Measurements from ENCODE around the gene DDX51.
"Not testable (repeated sequence)": the region's sequence is repeated elsewhere in the genome, so short reads cannot be mapped to it uniquely, and the experiment has no call there.

DDX51 gene

DNA sequence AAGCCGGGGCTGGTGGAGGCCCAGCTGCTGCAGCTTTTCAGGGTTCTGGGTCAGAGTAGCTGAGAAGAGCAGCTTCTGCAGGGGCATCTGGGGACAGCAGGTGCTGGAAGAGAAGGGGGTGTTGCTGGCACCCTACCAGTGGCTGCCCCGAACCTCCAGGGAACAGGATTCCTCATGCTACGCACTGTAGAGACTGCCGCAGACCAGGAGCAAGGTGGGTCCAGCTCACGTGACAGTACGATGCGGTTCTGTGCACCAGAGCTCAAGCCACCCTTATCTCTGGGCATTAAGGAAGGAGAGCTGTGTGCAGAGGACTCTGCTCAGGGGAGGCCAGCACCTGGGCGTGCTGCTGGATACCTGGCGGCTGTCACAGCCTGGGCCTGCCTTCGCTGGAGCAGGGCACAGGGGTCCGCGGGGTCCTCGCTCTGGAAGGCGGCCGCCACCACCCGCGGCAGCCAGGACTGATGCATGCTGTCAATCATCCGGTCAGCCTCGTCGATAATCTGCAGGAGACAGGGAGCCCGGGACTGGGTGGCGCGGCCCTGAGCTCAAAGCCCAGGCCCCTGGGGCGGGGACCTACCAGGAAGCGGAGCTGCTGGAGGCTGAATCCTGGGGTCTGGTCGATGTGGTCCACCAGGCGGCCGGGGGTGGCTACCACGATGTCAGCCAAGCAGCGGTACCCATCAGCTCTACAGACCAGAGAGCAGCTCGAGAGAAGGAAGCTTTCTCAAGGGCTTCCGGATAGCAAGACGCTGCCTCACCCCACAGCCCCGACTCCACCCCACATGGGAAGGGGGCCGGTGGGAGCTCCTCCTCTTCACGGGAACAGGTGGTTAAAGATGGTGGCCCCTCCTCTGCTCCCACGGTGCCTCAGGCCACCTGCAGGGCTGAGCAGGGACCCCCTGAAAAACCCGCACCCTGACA is 2.9 kb downstream of the DDX51 start:
- no peak for DNase-seq (ENCODE audit: low read depth)

DNA sequence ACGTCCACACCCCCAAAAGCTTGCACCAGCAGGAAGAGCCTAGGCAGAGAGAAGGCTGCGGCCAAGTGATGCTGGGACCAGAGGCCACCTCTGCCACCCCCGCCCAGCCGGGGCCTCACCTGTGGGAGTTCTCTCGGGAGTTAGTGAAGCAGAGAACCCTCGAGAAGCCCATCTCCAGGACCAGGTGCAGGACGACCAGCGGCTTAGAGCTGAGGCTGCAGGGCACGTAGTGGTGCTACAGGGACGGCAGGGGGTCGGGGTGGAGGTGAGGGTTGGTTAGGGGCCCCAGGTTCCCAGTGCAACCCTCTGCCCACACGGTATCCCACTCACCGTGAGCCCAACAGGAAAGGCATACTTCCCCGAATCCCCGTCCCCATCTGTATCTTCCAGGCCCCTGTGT is 3.6 kb downstream of the DDX51 start:
- no peak for DNase-seq (ENCODE audit: low read depth)

DNA sequence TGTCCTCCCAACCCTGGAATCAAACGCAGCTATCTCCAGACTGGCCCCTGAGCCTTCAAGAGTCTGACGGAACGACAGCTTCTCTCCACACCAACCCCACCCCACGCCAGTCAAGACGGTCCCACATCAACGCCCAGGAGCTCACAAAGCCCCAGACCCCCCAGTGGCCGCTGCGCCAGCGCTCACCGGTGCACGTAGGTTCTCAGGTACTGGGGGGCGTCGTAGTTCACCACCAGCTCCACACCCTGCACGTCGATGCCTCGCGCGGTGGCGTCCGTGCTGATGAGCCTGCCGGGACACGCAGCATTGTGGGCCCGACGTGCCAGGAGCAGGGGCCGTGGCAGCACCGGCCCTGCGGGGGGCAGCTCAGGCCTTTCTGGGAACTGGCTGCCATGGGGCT is 4.2 kb downstream of the DDX51 start:
- no peak for DNase-seq (ENCODE audit: low read depth)

DNA sequence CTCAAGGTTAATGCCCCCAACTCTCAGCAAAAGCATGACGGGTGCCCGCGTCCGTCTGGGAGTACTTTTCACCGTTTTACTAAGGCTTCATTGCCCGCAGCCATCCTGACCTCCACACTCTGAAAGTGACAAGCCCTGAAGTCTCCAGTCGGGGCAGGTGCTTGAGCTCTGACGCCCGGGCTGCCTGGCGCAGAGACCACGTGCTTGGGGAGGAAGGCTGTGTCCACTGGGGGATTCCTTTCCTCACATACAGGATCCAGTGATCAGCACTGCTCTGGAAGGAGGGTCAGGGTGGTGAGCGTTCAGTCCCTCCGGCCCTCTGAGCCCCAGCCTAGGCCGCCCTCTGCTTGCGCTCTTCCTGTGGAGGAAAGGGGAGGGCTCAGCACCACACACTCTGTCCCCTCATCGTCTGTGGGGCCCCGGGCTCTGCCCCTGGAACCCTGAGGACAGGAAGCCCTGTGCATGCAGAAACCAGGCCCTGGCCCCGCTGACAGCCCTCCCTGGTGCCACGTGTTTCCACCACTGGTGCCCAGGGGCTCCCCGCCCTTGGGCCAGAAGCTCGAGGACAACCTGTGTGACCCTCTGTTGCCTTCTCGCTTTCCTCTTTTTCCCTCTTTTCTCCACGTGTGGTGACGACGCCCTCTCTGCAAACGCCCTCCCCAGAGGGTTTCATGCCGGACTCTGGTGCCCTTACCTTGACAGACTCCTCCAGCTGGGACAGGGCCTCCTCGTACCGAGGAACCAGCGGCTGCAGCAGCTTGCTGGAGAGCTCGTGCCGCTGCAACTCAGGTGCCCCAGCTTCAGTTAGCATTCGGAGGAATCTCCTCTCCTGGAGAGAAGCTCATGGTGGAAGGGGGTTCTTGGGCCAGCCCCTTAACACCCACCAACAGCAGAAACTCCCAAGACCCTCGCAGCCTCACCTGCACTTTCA is 4.9 kb downstream of the DDX51 start:
- no peak for DNase-seq (ENCODE audit: low read depth)

DNA sequence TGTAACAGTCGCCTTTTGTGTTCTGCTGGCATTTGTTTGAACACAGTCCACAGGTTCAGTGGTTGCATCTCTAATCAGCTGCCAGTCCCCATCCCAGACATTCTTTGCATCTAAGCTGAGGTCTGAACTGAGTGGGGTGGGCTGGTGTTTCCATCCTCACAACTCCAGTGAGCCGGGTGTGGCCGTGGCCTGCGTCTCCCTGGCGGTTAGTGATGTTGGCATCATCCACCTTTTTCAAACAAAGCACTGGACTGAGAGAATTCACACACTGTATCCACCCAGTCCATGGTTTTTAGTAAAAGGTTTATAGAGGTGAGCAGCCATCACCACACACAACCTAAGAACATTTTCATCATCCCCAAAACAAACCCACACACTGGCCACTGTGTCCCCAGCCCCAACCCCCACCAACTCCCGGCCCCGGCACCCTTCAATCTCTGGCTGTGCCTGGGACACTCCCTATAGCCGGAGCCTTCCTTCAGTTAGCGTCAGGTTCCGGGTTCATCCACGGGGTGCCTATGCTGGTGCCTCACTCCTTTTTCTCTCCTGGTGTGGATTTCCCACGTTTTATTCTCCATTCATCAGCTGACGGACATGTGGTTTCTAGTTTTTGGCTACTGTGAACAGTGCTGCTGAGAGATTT is 6.5 kb downstream of the DDX51 start:
- no peak for DNase-seq (ENCODE audit: low read depth)

DNA sequence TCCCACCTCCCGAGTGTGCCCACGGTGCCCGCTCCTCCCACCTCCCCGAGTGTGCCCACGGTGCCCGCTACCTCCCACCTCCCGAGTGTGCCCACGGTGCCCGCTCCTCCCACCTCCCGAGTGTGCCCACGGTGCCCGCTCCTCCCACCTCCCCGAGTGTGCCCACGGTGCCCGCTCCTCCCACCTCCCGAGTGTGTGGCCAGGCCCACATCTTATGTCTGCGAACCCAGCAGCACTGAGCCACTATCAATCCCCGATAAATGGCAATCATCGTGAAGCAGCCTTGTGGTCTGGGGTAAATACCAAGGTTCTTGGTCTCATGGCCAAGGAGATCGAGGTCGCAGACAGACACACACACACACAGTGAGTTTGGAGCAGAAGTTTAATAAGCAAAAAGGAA is 7.9 kb downstream of the DDX51 start:
- DNase-seq (ENCODE audit: low read depth) = peak; percentile 10

DNA sequence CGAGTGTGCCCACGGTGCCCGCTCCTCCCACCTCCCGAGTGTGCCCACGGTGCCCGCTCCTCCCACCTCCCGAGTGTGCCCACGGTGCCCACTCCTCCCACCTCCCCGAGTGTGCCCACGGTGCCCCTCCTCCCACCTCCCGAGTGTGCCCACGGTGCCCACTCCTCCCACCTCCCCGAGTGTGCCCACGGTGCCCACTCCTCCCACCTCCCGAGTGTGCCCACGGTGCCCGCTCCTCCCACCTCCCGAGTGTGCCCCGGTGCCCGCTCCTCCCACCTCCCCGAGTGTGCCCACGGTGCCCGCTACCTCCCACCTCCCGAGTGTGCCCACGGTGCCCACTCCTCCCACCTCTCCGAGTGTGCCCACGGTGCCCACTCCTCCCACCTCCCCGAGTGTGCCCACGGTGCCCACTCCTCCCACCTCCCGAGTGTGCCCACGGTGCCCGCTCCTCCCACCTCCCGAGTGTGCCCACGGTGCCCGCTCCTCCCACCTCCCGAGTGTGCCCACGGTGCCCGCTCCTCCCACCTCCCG is 9.4 kb downstream of the DDX51 start:
- DNase-seq (ENCODE audit: low read depth) = not testable (repeated sequence)

DNA sequence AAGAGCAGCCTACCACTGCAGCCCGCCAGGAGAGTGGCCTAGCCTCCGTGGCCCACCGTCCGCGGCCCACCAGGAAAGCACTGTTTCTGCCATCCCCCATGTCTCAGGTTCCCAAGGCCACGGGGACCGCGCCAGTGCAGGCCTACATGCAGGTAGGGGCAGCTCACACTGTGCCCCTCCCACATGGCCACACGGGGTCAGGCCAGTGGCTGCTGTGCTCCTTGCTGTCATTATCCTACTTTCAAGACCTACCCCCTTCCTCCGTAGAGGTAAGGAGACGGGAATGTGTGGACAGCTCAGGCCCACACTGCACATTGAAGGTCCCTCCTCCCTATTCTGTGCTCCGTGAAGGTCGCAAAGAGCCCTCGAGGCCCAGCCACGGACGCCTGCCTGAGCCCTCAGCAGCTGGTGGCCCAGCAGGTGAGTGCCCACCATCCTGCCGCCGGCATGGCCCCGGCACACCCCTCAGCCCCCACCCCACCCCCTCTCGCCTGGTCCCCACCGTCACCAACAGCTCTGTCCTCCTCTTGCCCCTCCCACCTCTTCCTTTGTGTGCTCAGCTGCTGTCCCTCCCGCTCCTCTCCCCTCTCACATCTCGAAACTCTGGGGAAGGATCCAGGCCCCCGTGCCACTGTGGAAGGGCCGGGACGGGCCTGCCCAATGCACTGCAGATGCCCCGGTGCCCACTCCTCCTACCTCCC is 10.0 kb downstream of the DDX51 start:
- DNase-seq (ENCODE audit: low read depth) = no peak

DNA sequence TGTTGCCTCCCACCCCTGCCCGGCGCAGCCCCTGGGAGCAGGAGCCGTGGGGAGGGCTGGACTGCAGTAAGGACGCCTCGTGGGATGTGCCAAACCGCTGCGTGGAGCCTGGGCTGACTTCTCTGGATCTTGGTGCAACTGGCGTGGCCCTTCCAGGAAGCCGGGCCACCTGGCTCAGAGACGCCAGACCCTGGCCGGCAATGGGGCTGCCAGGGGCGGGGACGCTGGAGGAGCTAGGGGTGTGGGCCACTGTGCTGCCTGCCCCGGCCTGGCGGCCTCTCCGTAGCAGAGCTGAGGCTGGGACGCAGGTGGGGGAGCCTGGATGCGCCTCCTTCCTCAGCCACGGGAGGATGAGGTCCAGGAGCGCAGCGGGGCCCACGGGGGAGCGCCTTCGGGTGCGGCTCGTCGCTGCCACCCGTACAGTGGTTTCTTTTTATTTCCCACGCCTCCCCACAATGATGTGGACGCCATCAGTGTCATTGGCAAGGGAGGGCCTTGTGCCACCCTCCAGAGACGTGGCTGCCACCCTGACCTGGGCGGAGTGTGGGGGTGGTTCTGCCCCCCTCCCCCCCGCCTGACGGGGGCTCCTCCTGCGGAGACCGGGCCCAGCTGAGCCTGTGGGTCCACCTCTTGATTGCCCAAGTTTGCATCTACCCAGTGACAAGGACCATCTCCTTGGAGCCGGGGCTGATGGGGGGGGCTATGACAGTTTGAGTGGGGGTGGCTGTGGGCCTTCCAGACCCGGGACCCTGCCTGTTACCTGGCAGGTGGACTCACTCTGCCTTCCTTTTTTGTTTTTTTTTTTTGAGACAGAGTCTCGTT is 11.3 kb downstream of the DDX51 start:
- DNase-seq (ENCODE audit: low read depth) = no peak

DNA sequence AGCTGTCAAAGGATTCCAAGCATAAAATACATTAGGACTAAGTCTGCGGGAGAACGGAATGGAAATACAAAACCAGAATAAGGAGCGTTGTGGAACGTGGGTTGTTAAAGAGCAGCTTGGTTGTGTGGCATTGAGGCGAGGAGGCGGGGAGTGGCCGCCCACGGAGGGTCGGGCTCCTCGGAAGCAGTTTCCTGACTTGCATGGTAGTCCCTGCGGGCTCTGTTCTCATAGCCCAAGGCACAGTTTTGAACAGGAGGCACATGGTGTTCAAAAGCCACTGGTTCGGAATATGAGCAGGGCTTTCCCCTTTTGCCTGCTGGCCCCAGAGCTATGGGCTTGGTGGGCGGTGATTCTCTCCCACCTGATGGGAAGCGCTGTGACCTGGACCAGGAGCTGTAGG is 12.2 kb downstream of the DDX51 start:
- DNase-seq (ENCODE audit: low read depth) = no peak

DNA sequence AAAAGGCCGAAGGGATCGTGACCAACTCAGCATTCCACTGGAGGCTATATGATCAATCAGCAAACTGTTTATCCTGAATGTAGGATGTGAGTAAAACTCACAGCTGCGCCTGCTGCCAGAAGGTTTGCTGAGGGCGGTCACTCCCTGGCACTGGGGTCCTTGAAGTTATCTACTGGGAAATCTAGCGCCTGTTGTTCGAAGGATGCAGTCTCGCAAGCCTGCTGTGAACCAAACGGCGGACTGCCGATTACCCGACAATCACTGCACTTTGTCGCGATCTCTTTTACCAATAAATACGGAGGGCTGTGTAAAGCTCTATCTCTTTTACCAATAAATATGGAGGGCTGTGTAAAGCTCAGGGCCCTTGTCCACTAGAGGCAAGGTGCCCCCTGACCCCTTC is 12.9 kb downstream of the DDX51 start:
- DNase-seq (ENCODE audit: low read depth) = no peak

DNA sequence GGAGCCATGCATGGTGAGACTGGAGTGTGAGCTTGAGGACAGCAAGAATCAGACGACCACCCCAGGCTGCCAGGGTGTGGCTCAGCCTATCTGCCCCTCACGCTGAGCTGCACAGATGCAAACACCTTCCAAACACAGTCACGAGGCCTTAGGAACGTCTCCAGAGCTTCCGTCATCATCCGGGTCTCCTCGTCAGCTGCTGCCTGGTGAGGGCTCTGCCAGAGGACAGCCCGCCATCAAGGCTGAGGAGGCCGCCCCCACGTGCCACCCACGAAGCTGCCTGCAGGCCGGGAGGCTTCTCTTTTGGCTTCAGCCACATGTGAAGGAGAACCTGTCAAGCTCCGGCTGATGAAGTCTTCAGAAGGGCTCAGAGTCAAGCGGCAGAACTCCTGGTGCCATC is 13.4 kb downstream of the DDX51 start:
- no peak for DNase-seq (ENCODE audit: low read depth)

DNA sequence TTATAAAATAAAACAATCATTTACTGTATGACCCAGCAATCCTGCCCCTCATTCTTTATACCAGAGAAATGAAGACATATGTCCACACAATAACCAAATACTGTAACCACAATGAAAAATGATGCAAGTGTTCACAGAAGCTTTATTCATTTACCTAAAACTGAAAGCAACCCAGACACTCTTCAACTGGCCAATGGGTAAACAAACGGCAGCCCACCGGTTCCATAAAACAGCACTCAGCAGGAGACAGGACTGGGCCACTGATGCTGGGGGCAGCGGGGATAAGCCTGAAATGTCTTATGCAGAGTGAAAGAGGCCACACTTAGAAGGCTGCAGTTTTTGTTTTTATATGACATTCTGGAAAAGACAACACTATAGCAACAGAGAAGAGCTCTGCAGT is 15.1 kb downstream of the DDX51 start:
- no peak for DNase-seq (ENCODE audit: low read depth)

DNA sequence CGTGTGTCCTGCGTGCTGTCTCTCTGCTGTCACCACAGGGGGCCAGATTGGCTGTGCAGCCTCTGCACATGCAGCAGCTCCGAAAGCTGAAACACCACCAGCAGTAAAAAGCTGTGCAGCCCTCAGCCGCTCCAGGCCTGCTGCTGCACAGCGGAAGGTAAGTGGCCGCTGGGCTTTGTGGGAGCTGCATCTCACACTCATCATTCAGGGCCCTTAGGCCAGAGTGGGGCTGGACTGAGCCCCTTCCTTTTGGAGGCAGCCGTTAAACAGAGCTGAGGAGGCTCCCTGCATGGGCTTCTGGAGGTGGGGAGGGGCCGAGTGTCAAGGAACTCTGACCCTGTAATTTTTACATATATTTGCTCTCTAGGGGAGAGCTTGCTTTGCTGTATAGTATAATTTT is 17.1 kb downstream of the DDX51 start:
- DNase-seq (ENCODE audit: low read depth) = no peak

DNA sequence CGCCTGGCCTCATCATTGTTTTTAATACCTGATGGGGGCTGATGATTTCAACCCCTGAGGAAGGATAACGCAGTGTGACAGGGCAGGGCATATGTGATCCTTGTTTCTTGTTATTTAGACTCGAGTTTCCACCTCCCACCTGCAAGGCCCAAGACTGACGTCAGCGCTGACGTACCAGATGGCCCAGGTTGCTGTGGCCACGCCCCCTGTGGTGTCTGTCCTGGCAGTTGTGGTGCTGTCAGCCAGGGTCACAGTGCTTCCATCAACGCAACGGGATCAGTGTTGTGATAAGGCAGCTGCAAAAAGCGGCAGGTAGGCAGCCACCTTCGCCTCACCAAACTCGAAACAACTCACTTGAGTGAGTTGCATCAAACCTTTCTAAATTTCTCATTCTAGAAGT is 18.4 kb downstream of the DDX51 start:
- no peak for DNase-seq (ENCODE audit: low read depth)

DNA sequence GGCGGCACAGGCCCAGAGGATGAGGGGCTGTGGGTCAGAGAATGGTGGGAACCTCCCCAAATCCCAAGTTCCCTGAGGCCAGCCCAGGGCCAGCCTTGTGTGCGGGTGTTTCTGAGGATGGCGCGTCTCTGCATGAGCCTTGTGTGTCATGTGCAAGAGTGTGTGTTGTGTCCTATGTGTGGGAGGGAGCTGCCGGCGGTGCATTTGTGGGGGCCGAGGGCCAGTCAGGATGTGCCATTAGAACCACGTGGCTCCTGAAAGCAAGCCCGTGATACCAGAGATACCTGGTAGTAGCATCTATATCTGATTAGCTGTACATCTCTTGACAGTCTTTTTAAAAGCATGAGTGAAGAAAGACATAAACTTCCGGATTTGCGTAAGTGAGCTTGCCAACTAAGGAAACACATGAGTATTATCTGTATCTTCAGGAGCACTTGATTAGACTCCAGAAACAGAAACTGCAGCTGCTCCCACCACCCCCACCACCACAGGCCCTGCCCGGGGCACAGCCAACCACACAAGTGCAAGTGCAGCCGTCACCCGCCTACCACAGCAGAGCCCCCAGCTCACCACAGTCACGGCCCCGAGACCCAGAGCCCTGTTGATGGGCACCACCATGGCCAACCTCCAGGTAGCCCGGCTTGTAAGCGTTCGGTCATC is 19.2 kb downstream of the DDX51 start:
- no peak for DNase-seq (ENCODE audit: low read depth)

DNA sequence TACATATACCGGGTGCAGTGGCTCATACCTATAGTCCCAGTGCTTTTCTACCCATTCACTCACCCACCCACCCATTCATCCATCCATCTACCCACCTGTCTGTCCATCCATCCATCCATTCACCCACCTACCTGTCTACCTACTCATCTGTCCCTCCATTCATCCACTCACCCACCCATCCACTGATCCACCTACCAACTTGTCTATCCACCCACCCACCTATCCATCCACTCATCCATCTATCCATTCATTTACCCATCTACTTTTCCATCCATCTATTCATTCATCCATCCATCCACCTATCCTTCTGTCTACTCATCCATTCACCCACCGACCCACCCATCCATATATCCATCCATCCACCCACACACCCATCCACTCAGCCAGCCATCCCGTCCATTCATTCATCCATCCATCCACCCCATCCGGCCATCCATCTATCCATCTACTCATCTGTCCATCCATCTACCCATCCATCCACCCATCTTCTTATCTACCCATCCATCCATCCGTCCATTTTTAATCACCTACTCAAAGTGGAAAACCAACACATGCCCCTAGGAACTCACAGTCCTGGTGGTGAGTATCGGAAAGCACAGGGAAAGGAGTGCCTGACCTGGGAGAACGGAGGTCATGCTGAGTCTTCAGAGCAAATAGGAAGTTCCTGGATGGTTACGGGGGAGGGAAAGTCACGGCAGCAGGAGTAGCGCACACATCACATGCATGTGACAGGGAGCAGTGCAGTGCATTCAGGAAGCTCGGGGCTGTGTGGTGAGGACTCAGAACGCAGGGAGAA is 20.0 kb downstream of the DDX51 start:
- no peak for DNase-seq (ENCODE audit: low read depth)

DNA sequence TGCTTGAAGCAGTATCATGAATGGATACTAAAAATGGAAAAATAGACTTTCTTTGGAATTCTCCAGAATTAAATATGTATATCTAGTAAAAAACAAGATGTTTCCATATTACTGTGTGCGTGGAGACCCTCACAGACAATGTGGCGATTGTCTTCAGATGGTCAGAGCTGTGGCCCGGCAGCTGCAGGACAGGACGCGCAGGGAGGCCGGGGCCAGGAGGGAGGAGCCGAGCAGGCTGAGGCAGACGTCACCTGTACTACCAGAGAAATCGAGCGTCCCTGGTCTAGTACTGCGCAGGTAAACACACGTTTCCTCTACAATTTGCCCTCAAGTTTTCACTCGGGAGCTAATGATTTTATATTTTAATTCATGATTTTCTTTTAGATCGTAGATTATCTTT is 22.8 kb downstream of the DDX51 start:
- no peak for DNase-seq (ENCODE audit: low read depth)

DNA sequence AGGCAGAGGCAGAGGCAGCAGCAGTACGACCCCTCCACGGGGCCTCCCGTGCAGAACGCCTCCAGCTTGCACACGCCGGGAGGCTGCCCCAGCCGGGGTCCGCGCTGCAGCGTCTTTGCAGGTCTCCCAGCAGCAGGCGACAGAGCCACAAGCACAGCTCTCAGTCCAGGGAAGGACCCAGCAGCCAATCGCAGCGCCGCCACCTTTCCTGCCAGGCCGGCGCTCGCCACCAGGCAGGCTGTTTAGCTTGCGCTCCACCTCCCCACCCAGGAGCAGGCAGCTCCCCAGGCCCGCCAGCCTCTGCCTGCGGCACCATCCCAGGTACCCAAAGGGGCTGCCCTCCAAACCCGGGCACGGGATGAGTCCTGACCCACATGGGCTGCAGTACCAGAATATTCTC is 25.2 kb downstream of the DDX51 start:
- no peak for DNase-seq (ENCODE audit: low read depth)

DNA sequence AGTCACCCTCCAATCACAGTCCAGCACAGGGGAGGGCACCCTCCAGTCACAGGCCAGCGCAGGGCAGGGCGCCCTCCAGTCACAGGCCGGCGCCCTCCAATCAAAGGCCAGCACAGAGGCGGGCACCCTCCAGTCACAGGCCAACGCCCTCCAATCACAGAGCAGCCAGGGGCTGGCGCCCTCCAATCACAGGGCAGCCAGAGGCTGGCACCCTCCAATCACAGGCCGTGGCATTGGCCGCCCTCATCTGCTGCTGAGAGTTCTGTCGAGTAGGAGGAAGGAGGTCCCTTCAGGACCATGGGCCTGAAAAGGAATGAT is 26.6 kb downstream of the DDX51 start:
- peak; percentile 20 for DNase-seq (ENCODE audit: low read depth)

Measured in ELR (cell line).